ENCODE data around the gene BRWD1. TPM values are rescaled to one million over a fixed set of nuclear protein-coding genes. Genes with fewer than 3 reads are reported as not detected.
"Not testable (repeated sequence)": the region's sequence is repeated elsewhere in the genome, so short reads cannot be mapped to it uniquely, and the experiment has no call there.

BRWD1 gene
- total RNA-seq, 1 donor from 2014 or later: 38.9 TPM

GRCh38 chr21:39153842-39154241 is 159.6 kb downstream of the BRWD1 start:
- intact Hi-C loops (cut with DNase I): no loop called here
- no peak for DNase-seq (ENCODE audit: low spot score)

- intact Hi-C loops (cut with DNase I): no loop called here
- DNase-seq (ENCODE audit: low spot score): no peak
Observed at GRCh38 chr21:39153373-39153772, 160.1 kb downstream of the BRWD1 start.

DNA sequence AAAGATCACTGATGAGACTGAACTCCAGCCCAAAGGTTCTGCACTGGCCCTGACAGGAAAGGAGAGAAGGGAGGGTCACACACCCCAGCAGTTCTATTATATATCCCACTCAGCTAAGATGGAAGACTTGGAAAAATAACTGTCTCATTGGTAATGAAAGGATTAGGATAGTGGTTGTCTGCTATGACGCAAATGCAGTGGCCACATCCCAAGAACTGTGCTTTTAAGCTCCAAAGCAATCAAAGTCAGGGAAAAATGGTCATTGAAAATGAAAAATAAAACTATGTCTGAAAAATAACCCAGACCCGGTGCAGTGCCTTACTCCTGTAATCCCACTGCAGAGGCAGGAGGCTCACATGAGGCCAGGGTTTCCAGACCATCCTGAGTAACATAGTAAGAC is 161.2 kb downstream of the BRWD1 start:
- DNase-seq (ENCODE audit: low spot score): no peak
- intact Hi-C loops (cut with DNase I): no loop called here

DNA sequence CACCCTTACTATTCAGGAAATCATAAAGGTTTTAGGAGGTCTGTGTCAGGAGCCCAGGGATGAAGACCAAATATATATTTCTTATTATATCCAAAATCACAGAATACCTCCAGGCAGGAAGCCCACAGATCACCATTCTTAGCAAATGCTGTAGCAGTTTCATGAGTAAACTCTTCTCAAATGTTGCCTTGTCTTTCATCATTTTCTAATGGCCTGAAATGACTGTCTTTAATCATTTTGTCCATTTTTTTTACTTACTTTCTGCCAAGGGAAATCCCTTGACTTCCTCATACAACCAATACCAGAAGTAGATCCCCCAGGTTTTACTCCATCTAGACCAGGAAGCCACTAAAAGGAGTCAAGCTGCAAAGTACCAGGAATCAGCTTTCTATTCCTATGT is 162.6 kb downstream of the BRWD1 start:
- no peak for DNase-seq (ENCODE audit: low spot score)
- intact Hi-C loops (cut with DNase I): no loop called here

GRCh38 chr21:39150316-39150715 is 163.1 kb downstream of the BRWD1 start:
- DNase-seq (ENCODE audit: low spot score): no peak
- intact Hi-C loops (cut with DNase I): no loop called here

GRCh38 chr21:39149882-39150281 is 163.6 kb downstream of the BRWD1 start:
- intact Hi-C loops (cut with DNase I): no loop called here

DNA sequence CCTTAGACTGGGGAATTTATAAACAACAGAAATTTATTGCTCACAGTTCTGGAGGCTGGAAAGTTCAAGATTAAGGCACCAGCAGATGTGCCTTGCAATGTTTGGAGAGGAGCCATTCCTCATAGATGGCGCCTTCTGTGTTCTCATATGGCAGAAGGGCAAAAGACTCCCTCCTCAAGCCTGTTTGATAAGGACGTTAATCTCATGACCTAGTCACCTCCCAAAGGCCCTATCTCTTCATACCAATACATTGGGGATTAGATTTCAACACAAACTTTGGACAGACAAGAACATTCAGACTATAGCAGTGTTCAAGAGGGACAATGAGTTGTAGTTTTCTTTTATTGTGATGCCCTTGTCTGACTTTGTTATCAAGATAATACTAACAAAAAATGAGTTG is 164.5 kb downstream of the BRWD1 start:
- DNase-seq (ENCODE audit: low spot score): no peak
- intact Hi-C loops (cut with DNase I): no loop called here

More at GRCh38 chr21:39149882-39150281, 163.6 kb downstream of the BRWD1 start:
- DNase-seq (ENCODE audit: low spot score): no peak

GRCh38 chr21:39144191-39144590 is 169.2 kb downstream of the BRWD1 start:
- DNase-seq (ENCODE audit: low spot score): no peak
- intact Hi-C loops (cut with DNase I): no loop called here

GRCh38 chr21:39142972-39143371 is 170.5 kb downstream of the BRWD1 start:
- no peak for DNase-seq (ENCODE audit: low spot score)
- intact Hi-C loops (cut with DNase I): no loop called here

DNA sequence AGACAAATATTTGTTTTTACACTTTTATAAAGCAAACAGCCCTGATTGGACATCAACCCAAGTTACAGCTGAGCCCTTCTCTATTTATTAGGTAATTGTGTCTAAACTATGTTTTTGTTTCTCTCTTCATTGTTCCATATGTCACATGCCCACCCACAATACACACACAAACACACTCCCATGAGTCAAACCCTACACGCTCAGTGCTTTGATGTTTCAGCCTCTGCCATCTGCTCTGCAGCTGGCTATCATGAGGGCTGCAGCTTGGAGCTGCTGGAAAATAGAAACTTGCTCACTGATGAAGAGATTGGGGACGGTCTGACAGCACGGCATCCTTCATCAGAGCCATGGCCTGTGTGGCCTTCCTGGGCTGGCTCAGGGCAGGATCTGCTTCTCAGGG is 171.9 kb downstream of the BRWD1 start:
- DNase-seq (ENCODE audit: low spot score): no peak
- intact Hi-C loops (cut with DNase I): no loop called here

GRCh38 chr21:39137248-39138178 is 175.9 kb downstream of the BRWD1 start:
- intact Hi-C loops (cut with DNase I): loop anchor here (2.0 to 5.0 kb wide), 2 partner anchors 405 to 630 kb away; no protein-coding TSS in a partner anchor
- no peak for DNase-seq (ENCODE audit: low spot score)

DNA sequence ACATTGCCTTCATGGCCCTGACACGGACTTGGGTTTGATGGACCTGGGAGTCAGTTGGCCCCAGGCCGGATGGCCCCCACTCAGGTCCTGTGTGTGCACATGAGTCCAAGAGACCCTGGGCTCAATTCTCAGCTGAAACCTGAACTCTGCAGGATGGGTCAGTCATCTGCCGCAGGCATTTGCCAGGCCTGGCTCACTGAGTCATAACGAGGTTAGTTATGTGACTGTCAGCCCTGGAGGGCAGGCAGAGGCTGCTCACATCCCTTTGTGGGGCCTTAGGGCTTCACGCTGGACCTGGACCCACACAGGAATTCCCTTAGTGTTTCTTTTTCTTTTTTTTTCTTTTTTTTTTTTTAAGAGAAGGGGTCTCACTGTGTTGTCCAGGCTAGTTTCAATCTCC is 176.7 kb downstream of the BRWD1 start:
- no peak for DNase-seq (ENCODE audit: low spot score)
- intact Hi-C loops (cut with DNase I): loop anchor here (5.0 kb wide), 1 partner anchor 629 kb away; no protein-coding TSS in a partner anchor

- DNase-seq (ENCODE audit: low spot score): not testable (repeated sequence)
- intact Hi-C loops (cut with DNase I): loop anchor here (5.0 kb wide), 1 partner anchor 629 kb away; no protein-coding TSS in a partner anchor
Observed at GRCh38 chr21:39136138-39136537, 177.3 kb downstream of the BRWD1 start.

DNA sequence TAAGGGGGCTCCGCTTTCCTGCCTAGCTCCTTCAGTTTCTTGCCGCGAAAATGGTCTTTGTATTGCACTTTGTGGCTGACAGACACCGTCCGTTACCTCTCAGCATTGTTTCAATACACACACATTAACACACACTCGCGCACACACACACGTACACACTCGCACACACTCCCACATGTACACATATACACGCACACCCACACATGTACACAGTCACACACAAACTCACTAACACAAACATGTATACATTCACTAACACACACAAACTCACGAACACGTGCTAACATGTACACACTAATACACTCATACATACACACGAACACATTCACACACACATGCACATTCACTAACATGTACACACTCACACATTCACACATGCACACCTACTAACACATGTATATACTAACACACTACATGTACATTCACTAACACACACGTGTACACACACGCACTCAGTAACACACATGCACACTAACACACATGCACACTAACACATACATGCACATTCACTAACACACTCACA is 179.1 kb downstream of the BRWD1 start:
- DNase-seq (ENCODE audit: low spot score): no peak
- intact Hi-C loops (cut with DNase I): no loop called here

Other genes starting within 250 kb of the BRWD1 start
- gene PSMG1, start 130.2 kb downstream of the BRWD1 start, total RNA-seq: 27.7 TPM
- gene HMGN1, start 35.5 kb upstream of the BRWD1 start, total RNA-seq: 88.7 TPM
- gene LCA5L, start 132.1 kb upstream of the BRWD1 start, total RNA-seq: 1.7 TPM
- 209 TPM for gene SH3BGR, start 138.3 kb upstream of the BRWD1 start, total RNA-seq

Data from cardiac septum (tissue), 1 donor.